ENCODE data around the gene HSPB2.

Gene HSPB2

GRCh38 chr11:111938687-111939160 lies 26.2 kb downstream of the HSPB2 start:
- no peak for DNase-seq (ENCODE audit: low read depth in 2 of 2)

- DNase-seq (ENCODE audit: low read depth in 2 of 2) = no peak
These were observed 27.5 kb downstream of the HSPB2 start for GRCh38 chr11:111939836-111940604.

GRCh38 chr11:111941963-111942362 lies 29.4 kb downstream of the HSPB2 start:
- no peak for DNase-seq (ENCODE audit: low read depth in 2 of 2)

- no peak for DNase-seq (ENCODE audit: low read depth in 2 of 2)
These were observed 30.3 kb downstream of the HSPB2 start for GRCh38 chr11:111942829-111943228.

GRCh38 chr11:111944139-111944538 lies 31.6 kb downstream of the HSPB2 start:
- no peak for DNase-seq (ENCODE audit: low read depth in 2 of 2)

GRCh38 chr11:111944651-111945051 lies 32.1 kb downstream of the HSPB2 start:
- DNase-seq (ENCODE audit: low read depth in 2 of 2) = no peak

GRCh38 chr11:111945198-111945597 lies 32.7 kb downstream of the HSPB2 start:
- DNase-seq (ENCODE audit: low read depth in 2 of 2) = no peak

GRCh38 chr11:111946499-111946898 lies 34.0 kb downstream of the HSPB2 start:
- DNase-seq (ENCODE audit: low read depth in 2 of 2) = no peak

GRCh38 chr11:111947143-111947542 lies 34.6 kb downstream of the HSPB2 start:
- DNase-seq (ENCODE audit: low read depth in 2 of 2) = no peak

GRCh38 chr11:111949519-111950426 lies 37.2 kb downstream of the HSPB2 start:
- no peak for DNase-seq (ENCODE audit: low read depth in 2 of 2)

- no peak for DNase-seq (ENCODE audit: low read depth in 2 of 2)
These were observed 39.0 kb downstream of the HSPB2 start for GRCh38 chr11:111951565-111951964.

GRCh38 chr11:111954154-111954553 lies 41.6 kb downstream of the HSPB2 start:
- no peak for DNase-seq (ENCODE audit: low read depth in 2 of 2)

- no peak for DNase-seq (ENCODE audit: low read depth in 2 of 2)
These were observed 45.3 kb downstream of the HSPB2 start for GRCh38 chr11:111957663-111958444.

- no peak for DNase-seq (ENCODE audit: low read depth in 2 of 2)
These were observed 48.4 kb downstream of the HSPB2 start for GRCh38 chr11:111960916-111961315.

GRCh38 chr11:111961389-111962300 lies 49.1 kb downstream of the HSPB2 start:
- no peak for DNase-seq (ENCODE audit: low read depth in 2 of 2)
